ENCODE data around the gene SOHLH1.

Gene SOHLH1

DNA sequence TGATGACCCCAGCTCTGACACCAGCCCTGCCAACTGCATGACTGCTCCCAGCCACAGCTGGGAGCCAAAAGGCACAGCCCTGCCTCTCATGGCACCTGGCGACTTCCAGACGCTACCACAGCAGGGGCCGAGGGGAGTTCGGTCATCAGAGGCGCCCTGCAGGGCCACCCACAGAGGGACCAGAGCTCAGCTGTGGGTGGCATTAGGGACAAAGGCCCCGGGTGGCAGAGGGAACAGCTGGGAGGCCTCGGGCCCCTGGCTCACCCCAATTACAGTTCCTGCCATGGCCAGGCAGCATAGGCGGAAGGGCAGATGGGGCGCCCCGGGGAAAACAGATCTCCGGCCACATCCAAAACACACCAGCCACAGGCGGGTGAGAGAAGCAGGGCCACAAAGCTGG, 3.6 kb downstream of the SOHLH1 start:
- in situ Hi-C loops (cut with HindIII; ENCODE audit: low pct_unique_long_range_greater_than_20kb, low sequenced_read_pairs), result no loop called here
- DNase-seq (ENCODE audit: low read depth in 1 of 2, low spot score in 1 of 2), result no peak
- no peak for TF ChIP-seq JUND (IDR thresholded peaks at IDR 0.05; ENCODE audit: low read depth)

DNA sequence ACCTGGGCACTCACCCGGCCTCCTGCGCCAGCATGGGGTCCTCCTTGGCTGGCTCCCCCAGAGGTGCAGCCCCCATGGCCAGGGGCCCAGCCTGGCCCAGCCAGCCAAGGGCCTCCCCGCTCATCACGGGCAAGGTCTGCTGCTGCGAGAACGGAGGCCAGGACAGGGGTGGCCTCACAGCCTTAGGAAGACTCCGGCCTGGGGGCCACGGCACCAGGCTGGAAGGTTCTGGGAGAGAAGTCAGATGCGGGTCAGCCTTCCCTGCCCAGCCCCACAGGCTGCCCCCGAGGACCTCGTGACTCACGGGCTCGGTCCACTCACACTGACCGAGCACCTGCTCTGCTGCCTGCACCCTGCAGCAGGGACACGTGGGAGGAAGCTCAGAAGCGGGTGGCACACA, 4.2 kb downstream of the SOHLH1 start:
- TF ChIP-seq JUND (IDR thresholded peaks at IDR 0.05; ENCODE audit: low read depth), result no peak
- no peak for DNase-seq (ENCODE audit: low read depth in 1 of 2, low spot score in 1 of 2)
- in situ Hi-C loops (cut with HindIII; ENCODE audit: low pct_unique_long_range_greater_than_20kb, low sequenced_read_pairs), result no loop called here

DNA sequence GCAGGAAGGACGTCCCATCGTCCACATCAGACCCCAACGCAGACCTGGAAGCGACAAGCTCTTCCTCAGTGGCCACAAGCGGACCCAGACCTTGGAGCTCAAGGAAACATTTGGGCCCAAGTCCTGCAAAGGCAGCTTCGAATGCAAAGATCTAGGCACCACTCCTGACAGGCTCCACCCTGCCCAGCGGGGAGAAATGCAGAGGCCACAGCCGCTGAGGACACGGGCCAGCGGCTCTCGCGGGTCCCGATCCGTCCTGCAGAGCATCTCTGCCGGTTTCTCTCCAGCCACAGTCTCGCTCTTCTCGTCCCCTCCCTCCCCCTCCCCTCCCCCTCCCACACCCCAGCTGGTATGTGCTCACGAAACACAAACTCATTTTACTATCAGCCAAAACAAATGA, 4.9 kb downstream of the SOHLH1 start:
- no peak for TF ChIP-seq JUND (IDR thresholded peaks at IDR 0.05; ENCODE audit: low read depth)
- DNase-seq (ENCODE audit: low read depth in 1 of 2, low spot score in 1 of 2), result no peak
- in situ Hi-C loops (cut with HindIII; ENCODE audit: low pct_unique_long_range_greater_than_20kb, low sequenced_read_pairs), result no loop called here

DNA sequence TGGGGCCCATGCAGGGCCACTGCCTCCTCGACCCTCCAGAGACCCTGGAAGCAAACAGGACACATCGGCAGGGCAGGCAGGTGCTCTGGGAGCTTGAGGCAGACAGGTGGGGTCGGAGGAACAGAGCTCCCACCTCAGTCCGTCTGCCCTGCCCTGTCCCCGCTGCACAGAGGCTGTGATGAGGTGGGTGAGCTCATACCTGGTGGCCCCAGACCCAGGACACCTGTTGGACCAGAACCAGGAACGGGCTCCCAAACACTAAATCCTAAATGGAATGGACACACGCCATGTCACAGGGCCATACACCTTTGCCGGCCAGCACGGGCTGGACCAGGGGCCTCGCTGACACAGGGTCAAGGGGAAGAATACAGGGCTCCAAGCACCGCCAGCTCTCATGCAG, 5.5 kb downstream of the SOHLH1 start:
- in situ Hi-C loops (cut with HindIII; ENCODE audit: low pct_unique_long_range_greater_than_20kb, low sequenced_read_pairs), result no loop called here

DNA sequence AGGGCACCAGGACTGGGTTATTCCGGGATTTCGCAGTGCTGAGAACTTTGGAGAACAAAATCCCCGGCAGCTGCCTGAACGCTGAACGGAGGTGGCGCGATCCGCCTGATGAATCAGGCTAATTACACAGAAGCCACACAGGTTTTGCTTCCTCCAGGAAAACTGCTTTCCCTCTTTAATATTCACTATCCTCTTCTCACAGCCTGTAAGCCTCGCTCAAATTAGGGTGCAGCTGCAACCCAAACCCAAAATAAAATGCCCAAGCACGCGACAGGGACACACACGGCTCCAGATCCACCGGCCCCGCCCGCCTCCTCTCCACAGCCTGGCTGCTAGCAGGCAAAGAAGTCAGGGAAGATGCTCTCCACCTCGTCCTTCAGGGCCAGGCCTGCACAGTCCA, 6.0 kb downstream of the SOHLH1 start:
- in situ Hi-C loops (cut with HindIII; ENCODE audit: low pct_unique_long_range_greater_than_20kb, low sequenced_read_pairs), result no loop called here
- TF ChIP-seq JUND (IDR thresholded peaks at IDR 0.05; ENCODE audit: low read depth), result no peak
- DNase-seq (ENCODE audit: low read depth in 1 of 2, low spot score in 1 of 2), result peak in 1 of 2 experiments; percentile 60

More for the DNA sequence above, 5.5 kb downstream of the SOHLH1 start:
- TF ChIP-seq JUND (IDR thresholded peaks at IDR 0.05; ENCODE audit: low read depth), result no peak
- no peak for DNase-seq (ENCODE audit: low read depth in 1 of 2, low spot score in 1 of 2)

DNA sequence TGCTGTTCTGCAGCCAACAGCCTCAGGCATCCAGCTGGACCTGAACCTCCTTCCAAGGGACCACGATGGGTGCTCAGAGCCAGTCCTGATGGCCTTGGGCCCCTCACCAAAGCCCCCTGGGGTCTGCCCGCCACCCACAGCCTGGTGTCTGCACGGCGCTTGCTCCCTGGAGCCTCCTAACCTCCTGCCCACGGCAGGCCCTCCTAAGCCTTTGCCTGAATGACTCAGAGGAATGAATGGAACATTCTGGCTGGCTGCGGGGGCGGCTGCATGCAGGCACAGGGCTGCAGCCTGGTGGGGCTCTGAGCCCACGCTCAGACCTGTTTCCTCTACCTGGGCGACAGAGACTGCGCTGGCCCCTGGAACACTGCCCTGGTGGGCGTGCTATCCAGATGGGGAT, 6.9 kb downstream of the SOHLH1 start:
- in situ Hi-C loops (cut with HindIII; ENCODE audit: low pct_unique_long_range_greater_than_20kb, low sequenced_read_pairs), result no loop called here
- no peak for DNase-seq (ENCODE audit: low read depth in 1 of 2, low spot score in 1 of 2)
- no peak for TF ChIP-seq JUND (IDR thresholded peaks at IDR 0.05; ENCODE audit: low read depth)

DNA sequence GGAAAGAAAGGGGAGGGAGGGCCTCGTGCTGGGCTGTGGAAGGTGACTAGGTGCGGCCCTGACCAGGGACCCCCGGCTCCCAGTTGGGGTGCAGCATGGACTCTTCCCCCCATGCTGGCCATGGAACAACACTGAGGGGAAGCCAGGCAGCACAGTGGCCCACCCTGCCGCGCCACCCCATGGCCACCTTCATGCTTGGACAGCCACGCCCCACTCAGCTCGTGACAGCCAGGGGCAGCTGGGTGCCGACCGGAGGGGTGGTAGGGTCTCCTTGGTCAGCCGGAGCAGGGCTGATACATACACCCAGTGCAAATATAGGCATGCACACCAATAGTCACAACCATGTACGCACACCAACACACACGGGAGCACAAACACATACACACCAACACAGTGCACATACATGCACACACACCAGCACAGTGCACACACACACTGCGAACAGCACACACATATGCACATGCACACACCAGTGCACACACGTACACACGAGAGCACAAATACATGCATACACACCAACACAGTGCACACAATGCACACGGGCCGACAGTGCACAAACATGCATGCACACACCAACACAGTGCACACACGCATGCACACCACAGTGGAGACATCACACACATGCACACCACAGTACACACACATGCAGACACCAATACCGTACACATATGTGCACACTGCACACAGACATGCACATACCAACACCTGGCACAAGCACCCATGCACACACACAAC, 8.3 kb downstream of the SOHLH1 start:
- in situ Hi-C loops (cut with HindIII; ENCODE audit: low pct_unique_long_range_greater_than_20kb, low sequenced_read_pairs), result no loop called here
- TF ChIP-seq JUND (IDR thresholded peaks at IDR 0.05; ENCODE audit: low read depth), result no peak
- DNase-seq (ENCODE audit: low read depth in 1 of 2, low spot score in 1 of 2), result no peak

DNA sequence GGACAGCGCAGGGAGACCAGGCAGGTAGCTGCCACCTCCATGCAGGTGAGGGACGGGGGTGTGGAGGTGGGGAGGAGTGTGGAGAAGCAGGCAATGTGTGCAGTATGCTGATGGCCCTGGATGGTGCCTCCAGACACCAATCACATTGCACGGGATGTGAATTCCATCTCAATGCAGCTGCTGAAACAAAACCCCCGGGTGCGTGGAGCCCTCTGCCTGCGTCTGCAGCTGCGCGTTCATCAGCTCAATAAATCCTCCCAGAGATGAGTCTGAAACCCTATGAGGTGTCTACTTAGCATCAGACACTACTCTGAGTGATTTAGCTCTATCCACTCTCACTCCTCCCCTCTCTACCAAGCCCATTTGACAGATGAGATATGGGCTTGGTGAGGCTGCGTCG, 10.3 kb downstream of the SOHLH1 start:
- TF ChIP-seq JUND (IDR thresholded peaks at IDR 0.05; ENCODE audit: low read depth), result no peak
- in situ Hi-C loops (cut with HindIII; ENCODE audit: low pct_unique_long_range_greater_than_20kb, low sequenced_read_pairs), result no loop called here
- DNase-seq (ENCODE audit: low read depth in 1 of 2, low spot score in 1 of 2), result no peak

DNA sequence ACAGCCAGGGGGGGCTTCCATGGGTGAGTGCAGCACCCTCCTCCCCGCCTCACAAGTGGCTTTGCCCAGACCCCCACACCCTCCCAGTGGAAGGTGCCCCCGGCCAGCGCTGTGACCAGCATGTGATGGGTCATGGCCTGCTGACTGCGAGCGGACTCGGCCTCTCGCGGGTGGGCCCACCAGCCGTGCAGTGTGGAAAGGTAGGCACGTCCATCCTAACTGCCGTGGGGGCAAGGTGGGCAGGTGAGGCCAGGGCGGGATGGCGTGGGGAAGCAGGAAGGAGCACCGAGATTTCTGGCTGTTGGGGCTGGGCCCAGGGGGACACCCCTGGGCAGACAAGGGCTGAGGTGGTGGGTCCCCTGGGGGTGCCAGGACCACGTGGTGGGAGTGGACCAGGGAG, 12.1 kb downstream of the SOHLH1 start:
- no peak for DNase-seq (ENCODE audit: low read depth in 1 of 2, low spot score in 1 of 2)
- in situ Hi-C loops (cut with HindIII; ENCODE audit: low pct_unique_long_range_greater_than_20kb, low sequenced_read_pairs), result no loop called here
- TF ChIP-seq JUND (IDR thresholded peaks at IDR 0.05; ENCODE audit: low read depth), result no peak

DNA sequence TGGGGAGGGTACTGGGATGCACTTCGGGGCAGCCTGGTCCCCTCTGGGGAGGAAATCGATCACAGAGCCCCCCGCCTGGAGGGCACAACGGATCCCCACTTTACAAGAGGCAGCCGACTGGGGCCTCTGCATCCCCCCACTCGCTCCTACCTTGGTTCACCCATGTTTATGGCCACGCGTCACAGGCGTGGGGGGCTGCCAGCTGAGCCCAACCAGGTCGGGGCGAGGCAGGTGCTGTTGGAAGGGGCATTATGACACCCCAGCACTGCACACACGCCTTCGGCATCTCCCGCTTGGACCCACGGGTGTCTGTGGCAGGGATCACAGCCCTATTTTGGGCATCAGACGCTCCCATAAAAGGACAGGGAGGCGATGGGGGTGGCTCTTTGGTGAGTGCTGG, 14.6 kb downstream of the SOHLH1 start:
- DNase-seq (ENCODE audit: low read depth in 1 of 2, low spot score in 1 of 2), result no peak
- TF ChIP-seq JUND (IDR thresholded peaks at IDR 0.05; ENCODE audit: low read depth), result no peak
- in situ Hi-C loops (cut with HindIII; ENCODE audit: low pct_unique_long_range_greater_than_20kb, low sequenced_read_pairs), result no loop called here

DNA sequence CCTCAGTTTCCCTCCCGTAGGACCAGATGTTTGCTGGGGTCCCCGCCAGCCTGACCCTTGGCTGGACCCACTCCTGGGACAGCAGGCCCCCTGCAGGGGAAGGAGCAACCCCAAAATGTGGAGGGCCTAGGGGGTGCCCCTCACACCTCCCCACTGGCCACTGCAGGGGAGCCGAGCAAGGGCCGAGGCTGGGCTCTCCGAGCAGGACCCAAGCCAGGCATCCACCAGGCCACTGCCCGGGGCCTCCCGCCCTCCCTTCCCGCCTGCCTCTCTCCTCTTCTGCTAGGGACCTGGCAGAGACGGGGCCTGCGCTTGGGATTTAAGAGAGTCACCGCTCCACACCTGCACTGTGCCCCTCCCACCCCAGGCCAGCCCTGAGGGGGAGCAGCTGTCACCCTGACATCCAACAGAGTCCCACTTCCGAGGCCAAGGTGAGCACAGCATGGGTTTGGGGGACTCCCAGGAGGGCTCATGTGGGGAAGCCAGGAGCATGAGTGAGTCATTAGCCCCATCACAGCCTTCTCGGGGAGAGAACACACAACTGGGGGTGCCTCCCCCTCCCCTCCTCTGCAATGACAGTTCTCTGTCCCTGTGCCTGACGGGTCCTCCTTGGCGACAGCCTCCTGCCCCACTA, 15.8 kb downstream of the SOHLH1 start:
- in situ Hi-C loops (cut with HindIII; ENCODE audit: low pct_unique_long_range_greater_than_20kb, low sequenced_read_pairs), result no loop called here
- no peak for DNase-seq (ENCODE audit: low read depth in 1 of 2, low spot score in 1 of 2)
- no peak for TF ChIP-seq JUND (IDR thresholded peaks at IDR 0.05; ENCODE audit: low read depth)

DNA sequence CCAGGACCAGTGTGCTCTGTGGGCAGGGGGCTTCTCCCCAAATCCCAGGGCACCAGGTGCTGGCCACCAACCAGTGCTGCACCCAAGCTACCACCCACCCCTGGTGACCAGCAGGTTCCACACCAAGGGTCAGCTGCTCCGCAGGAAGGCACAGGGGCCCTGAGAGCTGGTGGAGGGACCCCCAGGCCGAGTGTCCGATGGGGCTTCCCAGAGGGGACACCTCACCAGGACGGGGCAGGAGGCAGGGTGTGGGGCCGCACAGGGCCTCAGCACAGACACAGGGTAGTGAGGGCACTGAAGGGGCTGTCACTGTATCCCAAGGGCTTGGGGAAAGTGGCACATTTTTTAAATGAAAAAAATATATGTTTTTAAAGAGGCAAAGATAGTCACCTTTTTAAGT, 18.1 kb downstream of the SOHLH1 start:
- in situ Hi-C loops (cut with HindIII; ENCODE audit: low pct_unique_long_range_greater_than_20kb, low sequenced_read_pairs), result no loop called here

DNA sequence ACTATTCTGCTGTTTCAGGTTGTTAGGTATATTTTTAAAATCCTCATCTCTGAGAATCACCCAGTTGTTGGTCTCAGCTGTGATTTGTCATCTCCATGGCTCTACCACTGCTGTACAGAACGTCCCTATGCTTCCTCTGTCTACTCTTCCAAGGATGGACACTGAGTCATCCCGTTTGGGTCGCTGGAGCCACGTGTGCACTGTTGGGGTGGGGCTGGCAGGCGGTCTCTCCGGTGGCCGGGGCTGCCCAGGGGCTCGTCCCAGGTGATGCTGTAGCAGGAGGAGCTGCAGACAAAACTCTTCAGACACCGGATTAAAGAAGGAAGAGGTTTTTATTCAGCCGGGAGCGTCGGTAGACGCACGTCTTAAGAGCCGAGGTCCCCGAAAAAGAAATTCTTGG, 19.2 kb downstream of the SOHLH1 start:
- no peak for TF ChIP-seq JUND (IDR thresholded peaks at IDR 0.05; ENCODE audit: low read depth)
- no peak for DNase-seq (ENCODE audit: low read depth in 1 of 2, low spot score in 1 of 2)
- in situ Hi-C loops (cut with HindIII; ENCODE audit: low pct_unique_long_range_greater_than_20kb, low sequenced_read_pairs), result no loop called here

More for the DNA sequence above, 18.1 kb downstream of the SOHLH1 start:
- DNase-seq (ENCODE audit: low read depth in 1 of 2, low spot score in 1 of 2), result no peak
- no peak for TF ChIP-seq JUND (IDR thresholded peaks at IDR 0.05; ENCODE audit: low read depth)
